ENCODE measurements around the gene FGFR2. TPM values are rescaled to one million over a fixed set of nuclear protein-coding genes. Genes with fewer than 3 reads are reported as not detected.

Gene FGFR2
- total RNA-seq, 1 experiment from 2014 or later = 5.7 TPM

GRCh38 chr10:121553511-121554264 lies 44.6 kb downstream of the FGFR2 start:
- ChIA-PET POLR2A (no interaction called here), CTCF (interaction anchor here (0.9 kb wide), 1 partner anchor 255 kb away, joined by 4 read pairs; no protein-coding TSS in a partner anchor)
- in situ Hi-C loops (cut with HindIII; ENCODE audit: low pct_unique_long_range_greater_than_20kb, low sequenced_read_pairs) (no loop called here), intact Hi-C loops (cut with micrococcal nuclease; ENCODE audit: unreplicated experiment) (no loop called here)
- H3K36me3 ChIP-seq (ENCODE audit: control insufficient read depth, insufficient read depth, low read length) = no peaks in the 10 kb centered on the region
- no peak overlapping the region for H3K4me3 ChIP-seq (ENCODE audit: low read depth in 2 of 2, low read length in 2 of 2)
- H3K4me1 ChIP-seq (ENCODE audit: control insufficient read depth, insufficient read depth, low read length) = peaks cover 5% of the 10 kb centered on the region
- no TSS peak for BruUV-seq (replicated peaks)
- H3K27ac ChIP-seq (ENCODE audit: low read length) = no peak overlapping the region
- H3K9me3 ChIP-seq (ENCODE audit: control insufficient read depth, insufficient read depth, low read depth, low read length) = no peaks in the 10 kb centered on the region
- no peaks in the 10 kb centered on the region for H3K27me3 ChIP-seq (ENCODE audit: control insufficient read depth, insufficient read depth, low read length)
- ATAC-seq (peak; percentile 81), DNase-seq (ENCODE audit: low read depth, low spot score) (no peak)
- TF ChIP-seq POLR2AphosphoS5 (IDR thresholded peaks at IDR 0.05; ENCODE audit: low read depth, low read length) = no peak
- no peak for TF ChIP-seq REST (IDR thresholded peaks at IDR 0.05; ENCODE audit: insufficient read depth in 1 of 2, low read depth in 2 of 2, low read length in 1 of 2)
- TF ChIP-seq TCF7L2 (IDR thresholded peaks at IDR 0.05; ENCODE audit: low read depth, low read length) = peak; percentile 70; the same call in 1 of the 2 replicates
- TF ChIP-seq SIN3A (IDR thresholded peaks at IDR 0.05; ENCODE audit: borderline replicate concordance, insufficient read depth, low read depth, low read length) = no peak
- TF ChIP-seq CTCF (IDR thresholded peaks at IDR 0.05) = no peak

- ChIA-PET CTCF (no interaction called here), POLR2A (no interaction called here)
- no peak for ATAC-seq
- no peaks in the 10 kb centered on the region for H3K36me3 ChIP-seq (ENCODE audit: control insufficient read depth, insufficient read depth, low read length)
- H3K4me3 ChIP-seq (ENCODE audit: low read depth in 2 of 2, low read length in 2 of 2) = no peak overlapping the region
- 0 out of 2 replicates have a peak overlapping the region, but pooled peaks have one; percentile 11 for H3K27ac ChIP-seq (ENCODE audit: low read length)
- TF ChIP-seq POLR2AphosphoS5 (IDR thresholded peaks at IDR 0.05; ENCODE audit: low read depth, low read length) (no peak), REST (IDR thresholded peaks at IDR 0.05; ENCODE audit: insufficient read depth in 1 of 2, low read depth in 2 of 2, low read length in 1 of 2) (no peak), CTCF (IDR thresholded peaks at IDR 0.05) (no peak), TCF7L2 (IDR thresholded peaks at IDR 0.05; ENCODE audit: low read depth, low read length) (no peak), SIN3A (IDR thresholded peaks at IDR 0.05; ENCODE audit: borderline replicate concordance, insufficient read depth, low read depth, low read length) (no peak)
- peaks cover 5% of the 10 kb centered on the region for H3K4me1 ChIP-seq (ENCODE audit: control insufficient read depth, insufficient read depth, low read length)
- no TSS peak for BruUV-seq (replicated peaks)
- no peaks in the 10 kb centered on the region for H3K9me3 ChIP-seq (ENCODE audit: control insufficient read depth, insufficient read depth, low read depth, low read length)
- H3K27me3 ChIP-seq (ENCODE audit: control insufficient read depth, insufficient read depth, low read length) = no peaks in the 10 kb centered on the region
- in situ Hi-C loops (cut with HindIII; ENCODE audit: low pct_unique_long_range_greater_than_20kb, low sequenced_read_pairs) = no loop called here
- intact Hi-C loops (cut with micrococcal nuclease; ENCODE audit: unreplicated experiment) = no loop called here
- DNase-seq (ENCODE audit: low read depth, low spot score) = no peak
These were observed 45.5 kb downstream of the FGFR2 start for GRCh38 chr10:121552746-121553145.

Data from Panc1 (cell line).